GM10248 (cell line): ENCODE measurements around the gene ATP6V1G2.

Source experiments
- CTCF ChIA-PET: fragments of 300-600 bp; sonication (Branson Sonifier 250); formaldehyde crosslinking; extraction: SDS; loops from one replicate; lab custom pipeline; 2021; ENCODE audit warnings: antibody characterized with exemption; lab: Yijun Ruan, JAX
- POLR2A ChIA-PET: fragments of 350-650 bp; sonication (Branson Sonifier 250); formaldehyde crosslinking; extraction: SDS; loops from one replicate; lab custom pipeline; 2020; ENCODE audit warnings: antibody characterized with exemption; lab: Yijun Ruan, JAX
- DNase-seq: peaks from one replicate; pipeline ENCODE4 v3.0.0; 2012; ENCODE audit errors: extremely low spot score
- CTCF ChIP-seq: IDR thresholded peaks from 2 replicates; pipeline ENCODE4 v1.5.1; 2012; ENCODE audit warnings: mild to moderate bottlenecking, low read depth; ENCODE audit errors: extremely low read depth, missing control alignments, control extremely low read depth

ATP6V1G2 gene

GRCh38 chr6:31528821-31529328, 17.5 kb downstream of the ATP6V1G2 start, which contains the start of gene MCCD1:
TSS of gene MCCD1 (plus strand) at chr6:31528962. CDS start at chr6:31529015, 53 bp downstream.
- CTCF ChIA-PET, result interaction anchor here (1.7 to 2.2 kb wide), 2 partner anchors 12 to 70 kb away, joined by 9 read pairs; partner anchors contain the start of gene DDX39B
- POLR2A ChIA-PET, result interaction anchor here (0.5 to 3.4 kb wide), 7 partner anchors 10 to 1726 kb away, joined by 3 to 14 read pairs (median 4); partner anchors contain the start of gene DDX39B

GRCh38 chr6:31528307-31528777, 18.1 kb downstream of the ATP6V1G2 start:
- ChIA-PET POLR2A (interaction anchor here (0.7 to 3.4 kb wide), 9 partner anchors 10 to 287 kb away, joined by 3 to 14 read pairs (median 4); partner anchors contain the start of genes DDX39B, HSPA1L and NFKBIL1), CTCF (interaction anchor here (0.8 to 2.2 kb wide), 5 partner anchors 10 to 70 kb away, joined by 3 to 9 read pairs (median 3); partner anchors contain the start of gene DDX39B)
- DNase-seq, result no peak
- no peak for TF ChIP-seq CTCF

More at GRCh38 chr6:31528821-31529328, 17.5 kb downstream of the ATP6V1G2 start, which contains the start of gene MCCD1:
- no peak for DNase-seq
- no peak for TF ChIP-seq CTCF

GRCh38 chr6:31525932-31526591, 20.3 kb downstream of the ATP6V1G2 start:
- POLR2A ChIA-PET, result interaction anchor here (1.1 kb wide), 1 partner anchor 9 kb away, joined by 4 read pairs; no protein-coding TSS in a partner anchor
- CTCF ChIA-PET, result interaction anchor here (1.6 to 2.0 kb wide), 2 partner anchors 31 to 33 kb away, joined by 3 to 5 read pairs; no protein-coding TSS in a partner anchor
- no peak for TF ChIP-seq CTCF
- no peak for DNase-seq

GRCh38 chr6:31525553-31525931, 20.9 kb downstream of the ATP6V1G2 start:
- ChIA-PET POLR2A (interaction anchor here (0.6 to 1.1 kb wide), 3 partner anchors 10 to 27 kb away, joined by 3 to 9 read pairs (median 4); no protein-coding TSS in a partner anchor), CTCF (interaction anchor here (1.6 to 2.0 kb wide), 2 partner anchors 31 to 33 kb away, joined by 3 to 5 read pairs; no protein-coding TSS in a partner anchor)
- no peak for TF ChIP-seq CTCF
- DNase-seq, result no peak

- ChIA-PET POLR2A (no interaction called here), CTCF (interaction anchor here (1.0 to 1.5 kb wide), 2 partner anchors 19 to 76 kb away, joined by 4 to 6 read pairs; partner anchors contain the start of gene DDX39B)
- DNase-seq, result no peak
- no peak for TF ChIP-seq CTCF
These were observed 24.6 kb downstream of the ATP6V1G2 start for GRCh38 chr6:31521835-31522234.
